PC-3 (cell line): ENCODE data around the gene DAB1. TPM values are rescaled to one million over a fixed set of nuclear protein-coding genes. Genes with fewer than 3 reads are reported as not detected.

ENCODE experiments used
- ATAC-seq: fragments of 200-7000 bp; cut with Tn5 transposase; 2 replicates; pipeline ENCODE4 v1.9.1; 2020; ENCODE audit warnings: mild to moderate bottlenecking, moderate library complexity
- BruUV-seq: library from RNA; stranded (reverse); fragments of 400-500 nt; replicated peaks from 2 replicates; lab custom pipeline; 2021; lab: Mats Ljungman, UMichigan
- CTCF ChIA-PET: fragments of 300-600 bp; sonication (Branson Sonifier 250); formaldehyde crosslinking; loops from one replicate; lab custom pipeline; 2022; ENCODE audit warnings: antibody characterized with exemption; lab: Charles Lee
- POLR2A ChIA-PET: fragments of 300-600 bp; sonication (Branson Sonifier 250); formaldehyde crosslinking; loops from one replicate; lab custom pipeline; 2022; ENCODE audit warnings: antibody characterized with exemption; ENCODE audit not compliant: unreplicated experiment; lab: Charles Lee
- DNase-seq: peaks from one replicate; pipeline ENCODE4 v3.0.0-alpha.2; 2015
- H2AFZ ChIP-seq: fragments of 300-600 bp; sonication (generic); 2 replicates; pipeline ENCODE4 v1.6.0; 2016; ENCODE audit warnings: antibody characterized with exemption, low read length
- H3F3A ChIP-seq: fragments of 300-600 bp; sonication (generic); one replicate; pipeline ENCODE4 v1.6.0; 2017; ENCODE audit warnings: antibody characterized with exemption, low read length, control low read depth, mild to moderate bottlenecking; ENCODE audit not compliant: unreplicated experiment
- H3K27ac ChIP-seq: fragments of 300-600 bp; sonication (generic); 2 replicates; pipeline ENCODE4 v1.5.1; 2016; ENCODE audit warnings: mild to moderate bottlenecking, low read length
- H3K27me3 ChIP-seq: fragments of 300-600 bp; sonication (generic); 2 replicates; pipeline ENCODE4 v1.6.1; 2016; ENCODE audit warnings: low read length, mixed read lengths
- H3K36me3 ChIP-seq: fragments of 300-600 bp; sonication (generic); 2 replicates; pipeline ENCODE4 v1.6.1; 2016; ENCODE audit warnings: low read depth, mixed run types, low read length, mixed read lengths
- H3K4me1 ChIP-seq: fragments of 300-600 bp; sonication (generic); 2 replicates; pipeline ENCODE4 v1.5.1; 2016; ENCODE audit warnings: low read length; ENCODE audit not compliant: insufficient read depth
- H3K4me2 ChIP-seq: fragments of 300-600 bp; sonication (generic); 2 replicates; pipeline ENCODE4 v1.6.0; 2016; ENCODE audit warnings: low read length
- H3K4me3 ChIP-seq: fragments of 300-600 bp; sonication (generic); 2 replicates; pipeline ENCODE4 v1.5.1; 2016; ENCODE audit warnings: mild to moderate bottlenecking, low read length, mixed read lengths
- H3K79me2 ChIP-seq: fragments of 300-600 bp; sonication (generic); 2 replicates; pipeline ENCODE4 v1.6.1; 2017; ENCODE audit warnings: low read length, mixed read lengths
- H3K9ac ChIP-seq: fragments of 300-600 bp; sonication (generic); 2 replicates; pipeline ENCODE4 v1.6.0; 2016; ENCODE audit warnings: mild to moderate bottlenecking, low read length
- H3K9me2 ChIP-seq: fragments of 300-600 bp; sonication (generic); replicated peaks from 2 replicates; pipeline ENCODE4 v1.6.1; 2016; ENCODE audit warnings: mixed run types, low read length, mixed read lengths
- H3K9me3 ChIP-seq: fragments of 300-600 bp; sonication (generic); 2 replicates; pipeline ENCODE4 v1.6.1; 2016; ENCODE audit warnings: low read length, mixed read lengths
- H4K20me1 ChIP-seq: fragments of 300-600 bp; sonication (generic); 2 replicates; pipeline ENCODE4 v1.6.1; 2016; ENCODE audit warnings: low read length, mixed read lengths
- EZH2 ChIP-seq: fragments of 300-600 bp; sonication (generic); IDR thresholded peaks from one replicate; pipeline ENCODE4 v1.6.1; 2017; ENCODE audit warnings: antibody characterized with exemption, mild to moderate bottlenecking, low read length; ENCODE audit not compliant: unreplicated experiment
- EZH2phosphoT487 ChIP-seq: fragments of 300-600 bp; sonication (generic); IDR thresholded peaks from 2 replicates; pipeline ENCODE4 v1.6.1; 2018; ENCODE audit warnings: mild to moderate bottlenecking, antibody characterized with exemption, low read length, borderline replicate concordance
- intact Hi-C: fragments of 100-400 bp; cut with micrococcal nuclease; formaldehyde crosslinking; loops from 2 replicates; pipeline ENCODE4 v1.9.0; 2023
- total RNA-seq: library from RNA; depleted of rRNA; stranded (reverse); fragments of >200 nt; gene quantifications from 2 replicates; pipeline ENCODE4 v1.2.3, GENCODE V29; 2014
- TF ChIP-seq, protein P1 (sequence below): fragments of 300-600 bp; sonication (generic); conservative IDR thresholded peaks from 2 replicates; pipeline ENCODE4 v1.5.1; 2017; ENCODE audit warnings: antibody characterized with exemption, low read depth, mild to moderate bottlenecking, low read length

Gene DAB1
- total RNA-seq, 1 experiment from 2014 or later = not detected

DNA sequence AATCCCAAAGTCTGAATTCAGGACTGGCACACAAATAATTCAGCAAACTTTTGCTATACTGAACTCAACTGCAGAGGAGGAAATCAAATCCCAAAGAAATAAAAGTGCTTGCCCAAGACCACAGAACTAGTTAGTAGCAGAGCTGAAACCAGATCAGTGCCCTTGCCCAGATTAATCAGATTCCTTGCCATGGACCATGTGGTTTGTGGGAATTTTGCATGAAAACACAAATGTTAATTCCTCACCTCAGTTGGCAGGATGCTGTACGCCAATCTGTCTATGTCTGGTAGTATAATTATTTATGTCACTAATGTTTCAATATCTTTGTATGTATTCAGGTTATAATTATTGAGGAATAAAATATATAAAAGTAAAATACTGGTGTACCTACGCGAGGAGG, 173.8 kb downstream of the DAB1 start:
- no peak overlapping the region for H3K27ac ChIP-seq
- POLR2A ChIA-PET = no interaction called here
- DNase-seq (no peak), ATAC-seq (no peak)
- H3K79me2 ChIP-seq = no peaks in the 10 kb centered on the region
- H3K4me1 ChIP-seq = no peaks in the 10 kb centered on the region
- CTCF ChIA-PET = no interaction called here
- H3K36me3 ChIP-seq = no peaks in the 10 kb centered on the region
- no peaks in the 10 kb centered on the region for H3F3A ChIP-seq
- no peak for TF ChIP-seq EZH2
- no peak for TF ChIP-seq EZH2phosphoT487
- TF ChIP-seq, protein P1, sequence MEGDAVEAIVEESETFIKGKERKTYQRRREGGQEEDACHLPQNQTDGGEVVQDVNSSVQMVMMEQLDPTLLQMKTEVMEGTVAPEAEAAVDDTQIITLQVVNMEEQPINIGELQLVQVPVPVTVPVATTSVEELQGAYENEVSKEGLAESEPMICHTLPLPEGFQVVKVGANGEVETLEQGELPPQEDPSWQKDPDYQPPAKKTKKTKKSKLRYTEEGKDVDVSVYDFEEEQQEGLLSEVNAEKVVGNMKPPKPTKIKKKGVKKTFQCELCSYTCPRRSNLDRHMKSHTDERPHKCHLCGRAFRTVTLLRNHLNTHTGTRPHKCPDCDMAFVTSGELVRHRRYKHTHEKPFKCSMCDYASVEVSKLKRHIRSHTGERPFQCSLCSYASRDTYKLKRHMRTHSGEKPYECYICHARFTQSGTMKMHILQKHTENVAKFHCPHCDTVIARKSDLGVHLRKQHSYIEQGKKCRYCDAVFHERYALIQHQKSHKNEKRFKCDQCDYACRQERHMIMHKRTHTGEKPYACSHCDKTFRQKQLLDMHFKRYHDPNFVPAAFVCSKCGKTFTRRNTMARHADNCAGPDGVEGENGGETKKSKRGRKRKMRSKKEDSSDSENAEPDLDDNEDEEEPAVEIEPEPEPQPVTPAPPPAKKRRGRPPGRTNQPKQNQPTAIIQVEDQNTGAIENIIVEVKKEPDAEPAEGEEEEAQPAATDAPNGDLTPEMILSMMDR = no peak
- H4K20me1 ChIP-seq = no peaks in the 10 kb centered on the region
- H3K9me2 ChIP-seq = no peaks in the 10 kb centered on the region
- H3K27me3 ChIP-seq = no peaks in the 10 kb centered on the region
- no peak overlapping the region for H3K4me2 ChIP-seq
- intact Hi-C loops = no loop called here
- no peak overlapping the region for H3K9ac ChIP-seq
- H2AFZ ChIP-seq = no peak overlapping the region
- H3K4me3 ChIP-seq = no peak overlapping the region
- BruUV-seq = no TSS peak
- H3K9me3 ChIP-seq = no peaks in the 10 kb centered on the region

DNA sequence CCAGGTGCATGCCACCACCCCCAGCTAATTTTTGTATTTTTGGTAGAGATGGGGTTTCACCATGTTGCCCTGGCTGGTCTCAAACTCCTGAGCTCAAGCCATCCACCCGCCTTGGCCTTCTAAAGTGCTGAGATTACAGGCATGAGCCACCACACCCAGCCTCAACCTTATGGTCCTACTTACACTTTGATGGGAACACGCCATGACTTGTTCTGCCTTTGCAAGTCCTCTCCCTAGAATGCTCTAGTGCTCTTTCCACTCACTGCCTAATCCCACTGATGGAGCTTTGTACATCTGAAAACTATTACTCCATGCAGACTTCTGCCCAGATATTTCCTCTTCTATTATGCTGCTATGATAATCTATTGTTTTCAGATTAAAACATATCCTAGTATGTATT, 174.3 kb downstream of the DAB1 start:
- H3K9me3 ChIP-seq = no peaks in the 10 kb centered on the region
- ChIA-PET CTCF (no interaction called here), POLR2A (no interaction called here)
- H3K9me2 ChIP-seq = no peaks in the 10 kb centered on the region
- no peaks in the 10 kb centered on the region for H3K27me3 ChIP-seq
- no peaks in the 10 kb centered on the region for H3K79me2 ChIP-seq
- no peak overlapping the region for H3K4me2 ChIP-seq
- no peaks in the 10 kb centered on the region for H3K4me1 ChIP-seq
- H3K27ac ChIP-seq = no peak overlapping the region
- H2AFZ ChIP-seq = no peak overlapping the region
- ATAC-seq (no peak), DNase-seq (no peak)
- no peak overlapping the region for H3K9ac ChIP-seq
- no peaks in the 10 kb centered on the region for H3F3A ChIP-seq
- TF ChIP-seq EZH2 (no peak), EZH2phosphoT487 (no peak)
- TF ChIP-seq, protein P1 = no peak
- H4K20me1 ChIP-seq = no peaks in the 10 kb centered on the region
- H3K4me3 ChIP-seq = no peak overlapping the region
- intact Hi-C loops = no loop called here
- H3K36me3 ChIP-seq = no peaks in the 10 kb centered on the region
- BruUV-seq = no TSS peak

DNA sequence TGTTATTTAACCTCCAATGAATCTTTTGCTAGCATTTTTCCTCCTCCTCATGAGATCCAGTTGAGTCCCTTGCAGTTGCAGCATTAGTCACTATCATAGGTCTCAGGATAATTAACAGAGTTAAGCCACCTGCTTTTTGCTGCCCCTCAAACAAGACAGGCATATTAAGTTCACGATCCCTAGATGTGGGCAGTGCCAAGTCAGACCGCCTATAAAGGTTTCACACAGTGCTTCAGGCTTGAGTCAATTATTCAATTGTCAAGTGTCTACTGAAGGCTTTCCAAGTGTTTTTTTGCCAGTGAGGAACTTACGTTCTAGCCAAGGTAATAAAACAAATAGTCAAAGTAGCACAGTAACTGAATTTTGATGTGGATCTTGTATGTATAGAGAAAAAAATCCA, 175.0 kb downstream of the DAB1 start:
- TF ChIP-seq EZH2phosphoT487 (no peak), EZH2 (no peak)
- TF ChIP-seq, protein P1 = no peak
- Histone ChIP-seq H3K79me2 (no peaks in the 10 kb centered on the region), H3K4me2 (no peak overlapping the region), H2AFZ (no peak overlapping the region), H3K9ac (no peak overlapping the region), H3K9me3 (no peaks in the 10 kb centered on the region), H3K4me3 (no peak overlapping the region), H3K36me3 (no peaks in the 10 kb centered on the region), H3K4me1 (no peaks in the 10 kb centered on the region), H3K27me3 (no peaks in the 10 kb centered on the region), H3K9me2 (no peaks in the 10 kb centered on the region), H4K20me1 (no peaks in the 10 kb centered on the region), H3K27ac (no peak overlapping the region), H3F3A (no peaks in the 10 kb centered on the region)
- ATAC-seq = no peak
- ChIA-PET CTCF (no interaction called here), POLR2A (no interaction called here)
- DNase-seq = no peak
- intact Hi-C loops = no loop called here
- BruUV-seq = no TSS peak
